DND-41 (cell line): ENCODE measurements around the gene SOCS2.

Source experiments
- CTCF ChIP-seq: IDR thresholded peaks from 2 replicates; pipeline ENCODE4 v1.5.1; 2012; ENCODE audit warnings: borderline replicate concordance, low read length, moderate library complexity, mild to moderate bottlenecking; ENCODE audit not compliant: poor library complexity, severe bottlenecking; ENCODE audit errors: extremely low read depth
- EZH2 ChIP-seq: IDR thresholded peaks from 3 replicates; pipeline ENCODE4 v1.6.1; 2012; ENCODE audit warnings: borderline replicate concordance, low read depth, mild to moderate bottlenecking, moderate library complexity, low read length, inconsistent platforms; ENCODE audit not compliant: severe bottlenecking

GRCh38 chr12:93569301-93569655 lies 3.2 kb upstream of the SOCS2 start:
- TF ChIP-seq EZH2 (no peak), CTCF (no peak)
